ENCODE results near the gene VRK3.
A peak's percentile ranks its signal among the peaks of the same experiment; 100 is the strongest.
"Not testable (repeated sequence)": the region's sequence is repeated elsewhere in the genome, so short reads cannot be mapped to it uniquely, and the experiment has no call there.

Gene VRK3

DNA sequence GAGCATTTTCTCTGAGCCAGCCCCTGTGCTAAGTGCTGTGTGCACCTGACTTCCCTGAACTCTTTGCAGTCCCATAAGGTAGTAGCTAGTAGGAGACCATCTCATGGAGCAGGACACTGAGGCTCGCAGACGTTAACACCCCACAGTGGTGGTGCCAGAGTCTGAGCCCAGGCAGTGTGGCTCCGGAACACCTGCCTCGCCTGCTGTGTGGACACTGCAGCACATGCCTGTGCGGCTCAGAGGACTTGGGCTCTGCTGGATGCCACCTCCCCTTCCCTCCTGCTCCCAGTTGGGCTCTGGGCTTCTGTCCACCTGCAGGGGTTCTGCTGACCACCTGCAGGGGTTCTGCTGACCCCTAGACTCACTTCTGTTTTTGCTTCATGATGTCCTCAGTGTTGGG, 37.2 kb downstream of the VRK3 start:
- no peak for DNase-seq (ENCODE audit: low read depth)

DNA sequence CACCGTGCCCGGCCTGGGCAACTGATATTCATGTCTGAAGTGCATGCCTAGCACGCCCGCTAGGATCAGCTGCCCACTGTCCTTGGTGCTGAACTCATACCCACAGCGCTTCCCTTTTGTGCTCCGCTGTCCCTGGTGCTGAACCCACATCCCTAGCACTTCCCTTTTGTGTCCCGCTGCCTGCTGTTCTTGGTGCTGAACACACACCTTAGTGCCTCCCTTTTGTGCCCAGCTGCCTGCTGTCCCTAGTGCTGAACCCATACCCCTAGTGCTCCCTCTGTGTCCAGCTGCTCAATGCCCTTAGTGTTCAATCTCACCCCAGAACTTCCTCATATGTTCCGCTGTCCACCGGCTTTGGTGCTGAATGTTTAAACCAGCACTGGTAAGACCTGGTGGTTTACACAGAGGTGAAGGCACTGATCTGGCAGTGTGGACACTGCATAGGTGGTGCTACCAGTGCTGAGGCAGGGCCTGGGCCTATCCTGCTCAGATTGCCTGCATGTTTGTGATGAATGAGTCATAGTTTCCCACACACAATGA, 37.9 kb downstream of the VRK3 start:
- DNase-seq (ENCODE audit: low read depth): peak; percentile 90

DNA sequence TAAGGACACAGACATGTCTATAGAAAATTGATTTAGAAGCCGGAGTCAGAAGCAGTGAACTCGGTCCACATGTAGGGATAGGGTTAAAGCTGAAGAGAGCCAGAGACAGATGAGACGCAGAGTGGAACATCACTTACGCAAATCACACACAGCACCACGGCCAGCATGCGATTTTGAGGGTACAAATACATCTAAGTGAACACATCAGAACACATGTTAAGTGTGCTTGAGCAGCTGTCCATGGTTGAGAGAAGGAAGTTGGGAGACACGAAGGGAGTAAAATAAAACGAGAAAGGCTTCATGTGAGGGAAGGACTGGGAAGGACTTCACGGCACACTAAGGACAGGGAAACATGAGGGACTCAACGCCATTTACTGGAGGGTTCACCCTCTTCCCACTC, 38.8 kb downstream of the VRK3 start:
- no peak for DNase-seq (ENCODE audit: low read depth)

DNA sequence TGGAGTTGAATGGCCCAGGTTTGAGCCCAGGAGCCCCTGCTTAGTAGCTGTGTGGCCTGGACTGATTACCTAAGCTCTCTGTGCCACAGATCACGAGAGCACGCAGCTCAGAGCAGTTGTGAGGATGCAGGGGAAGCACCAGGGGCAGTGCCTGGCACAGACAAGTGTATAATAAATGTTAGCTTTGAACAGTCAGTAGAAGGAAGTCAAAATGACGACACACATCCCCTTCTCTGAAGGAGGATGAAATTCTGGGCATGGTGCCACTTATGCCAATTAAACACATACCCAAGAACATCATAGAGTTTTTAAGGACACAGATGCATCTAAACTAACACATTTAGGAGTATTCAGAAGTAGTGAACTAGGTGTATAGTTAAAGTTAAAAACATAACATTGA, 39.3 kb downstream of the VRK3 start:
- peak; percentile 13 for DNase-seq (ENCODE audit: low read depth)

DNA sequence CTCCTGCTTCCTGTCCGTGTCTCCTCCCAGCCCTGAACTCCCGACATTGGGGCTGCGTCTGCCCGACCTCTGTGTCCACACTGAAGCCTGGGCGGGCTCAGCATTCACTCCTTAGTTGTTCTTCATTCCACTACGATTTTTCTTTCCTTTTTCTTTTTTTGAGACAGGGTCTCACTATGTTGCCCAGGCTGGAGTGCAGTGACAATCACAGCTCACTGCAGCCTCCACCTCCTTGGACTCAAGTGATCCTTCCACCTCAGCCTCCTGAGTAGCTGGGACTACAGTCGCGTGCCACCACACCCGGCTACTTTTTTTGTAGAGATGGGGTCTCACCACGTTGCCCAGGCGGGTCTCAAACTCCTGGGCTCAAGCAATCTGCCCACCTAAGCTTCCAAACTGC, 40.7 kb downstream of the VRK3 start:
- no peak for DNase-seq (ENCODE audit: low read depth)

DNA sequence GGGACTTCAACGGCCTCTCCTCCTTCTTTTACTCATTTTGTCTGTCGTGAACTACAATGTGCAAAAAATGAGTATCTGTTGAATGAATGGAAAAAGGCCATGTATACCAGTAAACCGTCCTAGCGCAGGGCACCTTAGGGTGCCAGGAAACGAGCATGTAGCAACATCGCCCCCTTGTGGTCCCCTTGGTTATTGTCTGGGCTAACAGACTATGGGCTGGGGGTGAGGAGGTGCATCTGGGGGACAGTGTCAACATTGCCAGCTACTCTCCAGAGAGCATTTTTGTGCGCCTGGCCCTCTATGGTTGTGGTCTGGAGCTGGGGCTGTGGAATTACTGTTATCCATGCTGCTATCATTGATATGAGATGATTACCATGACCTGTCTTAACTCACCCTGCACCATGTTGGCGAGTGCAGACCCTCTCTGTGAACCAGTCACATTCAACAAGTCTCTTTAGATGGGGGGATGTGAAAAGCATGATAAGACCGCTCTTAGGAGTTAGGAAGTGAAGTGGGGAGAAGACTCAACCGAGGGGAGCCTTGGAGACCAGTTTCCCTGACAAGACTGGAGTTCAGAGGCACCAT, 41.4 kb downstream of the VRK3 start:
- DNase-seq (ENCODE audit: low read depth): peak; percentile 47

DNA sequence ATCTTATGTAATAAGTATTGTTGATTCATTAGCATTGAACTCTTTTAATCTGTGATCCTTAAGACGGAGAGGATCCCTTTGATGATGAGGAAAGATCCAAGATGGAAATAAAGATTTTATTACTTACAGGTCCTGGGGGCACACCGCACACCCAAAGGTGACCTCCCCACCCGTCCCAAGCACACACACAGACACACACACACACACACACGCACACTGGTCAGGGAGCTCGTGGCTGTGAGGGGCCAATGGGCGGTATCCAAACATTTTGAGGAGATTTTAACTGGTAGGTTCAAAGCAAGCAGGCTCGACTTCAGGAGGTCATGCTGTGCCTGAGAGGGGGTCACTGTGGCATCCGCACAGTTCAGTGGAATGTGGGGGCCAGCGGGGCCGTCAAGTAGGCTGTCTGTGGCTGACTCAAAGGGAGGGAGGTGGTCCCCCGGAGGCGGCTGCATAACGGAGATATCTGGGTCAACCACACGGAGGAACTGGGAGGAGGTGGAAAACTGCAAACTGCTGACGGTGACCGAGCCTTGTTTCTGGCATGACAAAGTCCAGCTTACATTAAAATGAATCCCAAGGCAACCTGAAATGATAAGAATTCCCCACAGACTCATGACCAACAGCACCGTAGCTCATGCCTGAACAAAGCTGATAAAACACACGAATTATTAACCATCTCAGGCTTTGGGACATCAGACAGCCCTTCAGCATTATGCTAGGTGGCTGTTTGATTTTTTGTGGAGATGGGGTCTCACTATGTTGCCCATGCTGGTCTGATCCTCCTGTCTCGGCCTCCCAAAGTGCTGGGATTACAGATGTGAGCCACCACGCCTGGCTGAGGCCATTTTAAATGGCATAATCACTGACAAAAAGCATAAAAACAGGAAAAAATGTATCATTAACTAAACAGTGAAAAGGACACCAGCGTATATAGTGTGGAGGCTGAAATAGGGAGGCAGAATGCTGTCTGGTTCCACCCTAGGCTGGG, 43.3 kb downstream of the VRK3 start:
- DNase-seq (ENCODE audit: low read depth): no peak

DNA sequence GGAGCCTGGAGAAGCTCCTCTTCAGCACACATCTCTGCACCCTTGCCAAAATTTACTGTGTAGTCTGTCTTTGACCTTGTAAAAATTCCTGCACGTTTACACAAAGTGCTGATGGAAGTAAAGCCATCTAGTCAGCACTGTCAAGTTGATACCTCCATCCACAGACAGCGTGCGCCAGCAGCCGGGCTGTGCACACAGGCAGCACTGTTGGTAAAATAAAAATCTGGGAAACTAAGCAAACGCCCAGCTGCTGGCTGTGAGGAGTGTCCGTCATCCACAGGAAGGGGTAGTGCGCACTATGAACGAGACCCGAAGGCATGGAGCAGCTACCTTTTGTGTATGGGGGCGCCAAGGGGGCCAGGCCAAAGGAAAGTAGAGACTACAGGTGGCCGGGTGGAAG, 46.8 kb downstream of the VRK3 start:
- no peak for DNase-seq (ENCODE audit: low read depth)

DNA sequence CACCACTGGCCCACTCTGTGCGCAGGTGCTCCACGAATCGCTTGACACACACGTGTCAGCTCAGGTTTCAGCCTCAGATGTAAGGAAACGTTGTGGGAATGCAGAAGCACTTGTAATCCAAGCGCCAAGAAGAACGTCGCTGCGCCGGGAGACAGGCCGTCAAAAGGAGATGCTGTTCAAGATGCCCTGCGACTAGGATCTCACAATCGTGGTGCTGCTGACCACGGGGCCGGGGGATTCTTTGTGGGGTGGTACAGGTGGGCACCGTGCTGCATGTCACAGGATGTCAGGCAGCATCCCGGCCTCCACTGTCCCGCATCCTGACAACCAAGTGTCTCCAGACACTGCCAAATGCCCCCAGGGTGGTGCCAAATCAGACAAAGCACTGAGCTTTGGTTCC, 47.3 kb downstream of the VRK3 start:
- DNase-seq (ENCODE audit: low read depth): no peak

DNA sequence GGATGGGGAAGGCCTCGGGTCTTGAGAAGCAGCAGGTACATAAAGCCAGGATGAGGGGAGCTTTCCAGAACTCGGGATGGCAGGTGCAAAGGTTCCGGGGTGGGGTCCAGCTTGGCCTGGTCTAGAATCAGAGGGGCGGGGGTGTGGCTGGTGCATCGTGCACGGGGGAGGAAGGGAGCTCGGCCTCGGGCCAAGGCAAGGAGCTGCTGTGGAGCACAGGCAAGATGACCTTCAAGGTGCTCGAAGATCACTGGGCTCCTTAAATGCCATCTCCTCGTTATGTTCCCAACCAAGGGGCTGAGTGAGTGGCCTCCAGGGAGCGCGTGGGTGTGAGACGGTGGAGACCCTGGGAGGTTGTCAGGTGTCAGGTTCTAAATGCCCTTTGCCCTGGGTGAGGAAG, 48.1 kb downstream of the VRK3 start:
- DNase-seq (ENCODE audit: low read depth): no peak

DNA sequence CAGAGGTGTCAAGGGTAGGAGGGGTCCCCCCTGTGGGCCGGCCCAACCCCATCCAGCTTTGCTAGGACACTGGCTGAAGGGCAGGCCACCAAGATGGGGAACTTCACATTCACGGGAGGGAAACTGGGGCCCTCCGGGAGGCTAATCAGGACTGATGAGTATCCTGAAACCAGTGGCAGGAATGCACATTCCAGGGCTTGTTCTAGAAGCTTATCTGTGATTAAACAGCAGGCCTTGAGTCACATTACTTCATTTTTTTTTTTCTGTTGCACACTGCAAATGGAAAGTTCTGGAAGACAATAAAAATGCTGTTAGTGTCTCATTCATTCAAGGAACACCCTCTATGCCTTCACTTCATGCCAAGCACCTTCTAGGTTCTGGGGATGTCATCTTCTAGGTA, 48.7 kb downstream of the VRK3 start:
- DNase-seq (ENCODE audit: low read depth): peak; percentile 31

DNA sequence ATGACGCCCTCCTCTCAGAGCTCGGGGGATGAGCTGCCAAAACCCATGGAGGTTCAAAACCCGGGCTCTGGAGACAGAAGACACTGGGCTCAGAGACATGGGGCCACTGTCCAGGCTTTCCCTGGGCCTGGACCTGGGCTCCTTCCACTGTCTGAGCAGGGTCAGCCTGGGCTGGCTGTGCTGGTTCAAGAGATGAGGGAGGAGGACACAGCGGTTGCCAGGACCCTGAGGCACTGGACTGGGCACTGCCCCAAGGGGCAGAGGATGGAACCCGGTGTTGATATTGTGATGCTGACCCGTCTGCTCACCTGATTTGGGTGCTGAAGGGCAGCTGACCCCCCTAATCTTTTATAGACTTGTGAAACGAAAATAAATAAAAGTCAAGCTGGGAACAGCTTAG, 50.1 kb downstream of the VRK3 start:
- no peak for DNase-seq (ENCODE audit: low read depth)

DNA sequence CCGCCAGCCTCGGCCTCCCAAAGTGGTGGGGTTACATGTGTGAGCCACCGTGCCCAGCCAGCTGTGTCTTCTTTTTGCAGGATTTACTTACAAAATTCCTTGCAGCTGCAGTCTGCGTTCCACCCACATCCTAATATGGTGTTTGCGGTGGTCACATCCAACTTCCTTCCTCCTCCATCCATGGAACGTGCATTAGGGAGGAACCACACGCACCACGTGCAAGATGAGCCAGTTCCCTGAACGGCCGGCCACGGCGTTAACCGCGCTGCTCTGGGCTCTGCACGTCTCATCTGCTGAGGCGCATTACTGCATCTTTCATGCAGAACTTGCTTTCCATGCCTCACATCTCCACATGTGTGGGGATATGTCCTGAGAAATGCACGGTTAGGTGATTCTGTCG, 51.2 kb downstream of the VRK3 start:
- no peak for DNase-seq (ENCODE audit: low read depth)

DNA sequence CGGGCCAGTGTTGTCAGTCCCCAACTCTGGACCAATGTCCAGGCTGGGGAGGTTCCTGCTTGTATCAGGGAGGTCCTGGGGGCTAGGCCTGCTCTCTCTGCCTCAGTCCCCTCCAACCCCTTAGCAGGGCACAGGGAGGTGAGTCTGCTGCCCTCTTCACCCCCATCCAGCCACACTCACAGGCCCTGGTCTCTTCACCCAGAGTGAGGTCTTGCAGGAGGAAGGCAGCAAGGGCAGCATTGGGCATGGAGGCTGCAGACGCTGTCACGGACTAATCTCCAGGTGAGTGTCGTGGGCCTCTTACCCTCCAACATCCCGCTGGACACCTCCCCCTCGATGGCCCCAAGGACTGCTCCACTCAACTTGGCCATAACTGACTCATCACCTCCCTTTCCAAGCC, 52.3 kb downstream of the VRK3 start:
- DNase-seq (ENCODE audit: low read depth): no peak

DNA sequence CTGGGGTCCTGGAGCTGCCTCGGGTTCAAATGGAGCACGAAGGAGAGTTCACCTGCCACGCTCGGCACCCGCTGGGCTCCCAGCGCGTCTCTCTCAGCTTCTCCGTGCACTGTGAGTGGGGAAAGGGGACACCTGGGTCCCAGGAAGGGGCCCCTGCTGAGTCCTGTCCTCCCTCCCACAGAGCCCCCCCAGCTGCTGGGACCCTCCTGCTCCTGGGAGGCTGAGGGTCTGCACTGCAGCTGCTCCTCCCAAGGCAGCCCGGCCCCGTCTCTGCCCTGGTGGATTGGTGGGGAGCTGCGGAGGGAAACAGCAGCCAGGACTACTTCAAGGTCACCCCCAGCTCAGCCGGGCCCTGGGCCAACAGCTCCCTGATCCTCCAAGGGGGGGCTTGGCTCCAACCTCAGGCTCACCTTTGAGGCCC, 53.2 kb downstream of the VRK3 start:
- DNase-seq (ENCODE audit: low read depth): no peak

DNA sequence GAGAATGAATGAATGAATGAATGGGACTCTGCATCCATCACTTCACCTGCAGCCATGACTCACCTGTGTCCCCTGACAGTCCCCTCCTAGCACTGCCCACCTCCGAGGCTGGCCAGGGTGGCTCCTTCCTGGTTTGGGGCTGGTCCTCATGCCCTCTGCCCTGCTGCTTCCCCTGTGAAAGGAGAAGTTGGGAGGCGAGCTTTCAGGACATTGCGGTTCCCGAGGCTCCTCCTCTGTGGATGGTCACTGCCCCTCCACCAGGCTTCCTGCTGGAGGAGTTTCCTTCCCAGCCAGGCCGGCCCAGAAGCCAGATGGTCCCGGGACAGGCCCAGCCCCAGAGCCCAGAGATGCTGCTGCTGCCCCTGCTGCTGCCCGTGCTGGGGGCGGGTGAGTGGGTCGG, 55.8 kb downstream of the VRK3 start:
- DNase-seq (ENCODE audit: low read depth): not testable (repeated sequence)

DNA sequence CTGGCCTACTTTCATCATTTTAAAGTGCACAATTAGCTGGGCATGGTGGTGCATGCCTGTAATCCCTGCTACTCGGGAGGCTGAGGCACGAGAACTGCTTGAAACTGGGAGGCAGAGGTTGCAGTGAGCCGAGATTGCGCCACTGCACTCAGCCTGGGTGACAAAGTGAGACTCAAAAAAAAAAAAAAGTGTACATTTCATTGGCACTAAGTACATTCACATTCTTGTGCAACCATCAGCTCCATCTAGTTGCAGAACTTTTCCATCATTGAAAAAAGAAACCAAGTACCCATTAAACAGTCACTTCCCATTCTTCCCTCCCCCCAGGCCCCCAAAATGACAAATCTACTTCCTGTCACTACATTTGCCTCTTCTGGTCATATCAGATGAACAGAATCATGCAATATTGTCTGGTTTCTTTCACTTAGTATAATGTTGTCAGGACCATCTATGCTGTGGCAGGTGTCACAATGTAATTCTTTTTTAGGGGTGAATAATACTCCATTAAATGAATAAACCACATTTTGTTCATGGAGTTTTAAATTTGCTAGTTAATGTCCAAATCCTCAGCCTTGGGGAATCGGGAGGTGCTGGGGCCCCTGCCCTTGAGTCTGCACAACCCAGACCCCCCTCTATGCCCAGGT, 56.8 kb downstream of the VRK3 start:
- DNase-seq (ENCODE audit: low read depth): no peak

DNA sequence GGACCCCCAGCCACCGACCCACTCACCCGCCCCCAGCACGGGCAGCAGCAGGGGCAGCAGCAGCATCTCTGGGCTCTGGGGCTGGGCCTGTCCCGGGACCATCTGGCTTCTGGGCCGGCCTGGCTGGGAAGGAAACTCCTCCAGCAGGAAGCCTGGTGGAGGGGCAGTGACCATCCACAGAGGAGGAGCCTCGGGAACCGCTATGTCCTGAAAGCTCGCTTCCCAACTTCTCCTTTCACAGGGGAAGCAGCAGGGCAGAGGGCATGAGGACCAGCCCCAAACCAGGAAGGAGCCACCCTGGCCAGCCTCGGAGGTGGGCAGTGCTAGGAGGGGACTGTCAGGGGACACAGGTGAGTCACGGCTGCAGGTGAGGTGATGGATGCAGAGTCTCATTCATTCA, 64.2 kb downstream of the VRK3 start, which contains the start of gene SIGLEC11:
Gene SIGLEC11, minus strand, starts transcription at position 193 of the 400 bp plus-strand sequence. Its CDS starts 91 bp downstream, at position 102.
- DNase-seq (ENCODE audit: low read depth): not testable (repeated sequence)

DNA sequence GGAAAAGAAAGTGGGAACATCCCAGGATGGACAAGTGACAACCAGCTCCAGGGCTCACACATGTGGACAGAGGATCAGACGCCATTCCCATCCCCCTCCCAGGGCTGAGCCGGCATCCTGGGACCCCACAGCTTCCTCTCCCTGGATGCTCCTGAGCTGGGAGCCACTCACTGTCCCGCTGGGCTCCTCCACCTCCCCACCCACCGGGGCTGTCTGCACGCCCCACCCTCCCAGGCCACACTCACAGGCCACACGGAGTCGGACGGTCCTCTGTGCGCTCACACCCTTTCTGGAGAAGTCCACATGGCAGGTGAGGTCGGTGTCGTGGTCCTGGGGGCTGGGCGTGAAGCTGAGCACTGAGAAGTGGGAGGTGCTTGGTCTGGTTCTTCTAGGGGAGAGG, 65.3 kb downstream of the VRK3 start:
- not testable (repeated sequence) for DNase-seq (ENCODE audit: low read depth)

DNA sequence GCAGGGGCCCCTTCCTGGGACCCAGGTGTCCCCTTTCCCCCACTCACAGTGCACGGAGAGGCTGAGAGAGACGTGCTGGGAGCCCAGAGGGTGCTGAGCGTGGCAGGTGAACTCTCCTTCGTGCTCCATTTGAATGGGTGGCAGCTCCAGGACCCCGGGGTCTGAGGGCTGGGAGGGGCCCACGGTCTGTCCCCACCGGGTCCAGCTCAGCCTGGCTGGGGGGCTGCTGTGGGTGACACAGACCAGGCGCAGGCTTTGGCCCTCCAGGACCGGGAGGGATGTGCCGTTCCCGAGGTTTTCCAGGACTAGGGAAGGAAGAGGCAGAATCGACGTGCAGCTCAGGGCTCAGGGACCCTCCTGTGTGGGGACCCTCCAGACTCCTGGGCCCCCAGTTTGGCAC, 66.6 kb downstream of the VRK3 start:
- DNase-seq (ENCODE audit: low read depth): not testable (repeated sequence)

DNA sequence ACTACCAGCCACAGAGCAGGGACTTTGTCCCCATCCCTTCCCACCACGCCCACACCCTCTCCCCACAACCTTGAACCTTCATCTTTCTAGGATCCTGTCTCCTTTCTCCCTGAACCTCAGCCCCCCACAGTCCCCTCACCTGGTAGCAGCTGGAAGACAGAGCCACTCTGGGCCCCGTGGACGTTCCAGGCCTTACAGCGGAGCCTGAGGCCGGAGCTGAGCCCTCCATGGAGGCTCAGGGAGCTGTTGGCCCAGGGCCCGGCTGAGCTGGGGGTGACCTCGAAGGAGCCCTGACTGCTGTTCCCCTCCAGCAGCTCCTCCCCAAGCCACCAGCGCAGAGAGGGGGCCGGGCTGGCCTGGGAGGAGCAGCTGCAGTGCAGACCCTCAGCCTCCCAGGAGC, 67.0 kb downstream of the VRK3 start:
- DNase-seq (ENCODE audit: low read depth): not testable (repeated sequence)

DNA sequence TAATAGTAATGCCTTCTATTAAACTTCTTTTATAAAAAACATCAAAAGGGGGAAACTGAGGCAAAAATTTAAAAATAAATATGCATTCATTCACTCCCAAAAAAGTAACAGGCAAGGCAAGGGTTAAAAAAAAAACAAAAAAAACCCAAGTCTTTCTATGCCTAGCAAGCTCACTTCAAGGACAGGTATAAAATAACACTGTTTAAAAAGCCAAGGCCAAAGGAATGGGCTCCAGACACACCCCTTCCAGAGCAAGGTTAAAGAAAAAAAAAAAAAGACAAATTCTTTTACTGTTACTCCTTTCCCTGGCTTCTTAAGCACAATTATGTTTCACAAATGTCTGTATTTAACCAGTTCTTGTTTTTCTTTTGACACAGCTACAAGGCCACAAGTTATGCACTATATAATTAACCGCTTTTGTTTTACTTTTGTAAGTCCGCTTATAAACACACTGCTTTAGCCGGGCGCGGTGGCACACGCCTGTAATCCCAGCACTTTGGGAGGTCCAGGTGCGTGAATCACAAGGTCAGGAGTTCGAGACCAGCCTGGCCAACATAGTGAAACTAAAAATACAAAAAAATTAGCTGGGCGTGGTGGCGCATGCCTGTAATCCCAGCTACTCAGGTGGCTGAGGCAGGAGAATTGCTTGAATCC, 67.8 kb downstream of the VRK3 start:
- DNase-seq (ENCODE audit: low read depth): no peak

Data from EH (cell line).